GM12872 (cell line): ENCODE measurements around the gene METTL15.

Experiments used
- CTCF ChIP-seq: IDR thresholded peaks from 3 replicates; pipeline ENCODE4 v1.5.1; 2011; ENCODE audit warnings: low read depth, mild to moderate bottlenecking, low read length, moderate library complexity; ENCODE audit not compliant: insufficient read depth

Gene METTL15

GRCh38 chr11:28090052-28090749 lies 18.0 kb upstream of the METTL15 start:
- no peak for TF ChIP-seq CTCF

- TF ChIP-seq CTCF: no peak
Observed at GRCh38 chr11:28092786-28093185, 15.4 kb upstream of the METTL15 start.

GRCh38 chr11:28098257-28098656 lies 9.9 kb upstream of the METTL15 start:
- TF ChIP-seq CTCF: no peak

GRCh38 chr11:28099715-28100114 lies 8.5 kb upstream of the METTL15 start:
- no peak for TF ChIP-seq CTCF

- TF ChIP-seq CTCF: no peak
Observed at GRCh38 chr11:28100665-28101064, 7.5 kb upstream of the METTL15 start.

GRCh38 chr11:28104425-28104824 lies 3.8 kb upstream of the METTL15 start:
- no peak for TF ChIP-seq CTCF

GRCh38 chr11:28104984-28105383 lies 3.2 kb upstream of the METTL15 start:
- TF ChIP-seq CTCF: no peak
